GM06990 (cell line): Measurements from ENCODE around the gene TM4SF4.

Experiments used
- DNase-seq: peaks from one replicate; pipeline ENCODE4 v3.0.0-alpha.2; 2011; ENCODE audit not compliant: insufficient read length; ENCODE audit errors: extremely low read depth
- H3K27me3 ChIP-seq: replicated peaks from 2 replicates; pipeline ENCODE4 v1.6.0; 2011; ENCODE audit warnings: low read length; ENCODE audit not compliant: control insufficient read depth, insufficient read depth
- H3K36me3 ChIP-seq: 2 replicates; pipeline ENCODE4 v1.5.1; 2011; ENCODE audit warnings: low read length; ENCODE audit not compliant: control insufficient read depth, insufficient read depth
- H3K4me3 ChIP-seq: replicated peaks from 2 replicates; pipeline ENCODE4 v1.5.1; 2011; ENCODE audit warnings: low read depth, mild to moderate bottlenecking, control low read depth, low read length
- TF ChIP-seq, protein P1 (sequence below): IDR thresholded peaks from 2 replicates; pipeline ENCODE4 v1.5.1; 2011; ENCODE audit warnings: low read length, control low read depth, mild to moderate bottlenecking, inconsistent platforms; ENCODE audit not compliant: insufficient read depth, poor library complexity, severe bottlenecking

Gene TM4SF4

DNA sequence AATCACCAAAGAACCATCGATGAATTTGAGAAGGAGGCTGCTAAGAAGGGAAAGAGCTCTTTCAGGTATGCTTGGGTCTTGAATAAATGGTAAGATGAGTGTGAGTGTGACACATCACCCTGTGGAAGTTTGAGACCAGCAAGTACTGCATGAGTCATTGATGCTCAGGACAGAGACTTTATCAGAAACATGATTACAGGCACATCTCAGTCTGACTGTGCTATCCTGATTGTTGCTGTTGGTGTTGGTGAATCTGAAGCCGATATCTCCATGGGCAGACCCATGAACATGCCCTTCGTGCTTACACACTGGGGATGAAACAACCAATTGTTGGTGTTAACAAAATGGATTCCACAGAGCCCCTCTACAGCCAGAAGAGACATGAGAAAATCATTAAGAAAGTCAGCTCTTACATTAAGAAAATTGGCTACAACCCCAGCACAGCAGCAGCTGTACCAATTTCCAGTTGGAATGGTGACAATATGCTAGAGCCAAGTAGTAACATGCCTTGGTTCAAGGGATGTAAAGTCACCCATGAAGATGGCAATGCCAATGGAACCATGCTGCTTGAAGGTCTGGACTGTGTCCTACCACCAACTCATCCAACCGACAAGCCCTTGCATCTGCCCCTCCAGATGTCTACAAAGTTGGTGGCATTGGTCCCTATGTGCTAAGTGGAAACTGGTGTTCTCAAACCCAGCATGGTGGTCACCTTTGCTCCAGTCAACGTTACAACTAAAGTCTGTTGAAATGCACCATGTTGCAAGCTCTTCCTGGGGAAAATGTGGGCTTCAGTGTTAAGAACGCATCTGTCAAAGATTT, 20.5 kb downstream of the TM4SF4 start:
- DNase-seq, result no peak
- H3K27me3 ChIP-seq, result no peaks in the 10 kb centered on the region
- TF ChIP-seq, protein P1, sequence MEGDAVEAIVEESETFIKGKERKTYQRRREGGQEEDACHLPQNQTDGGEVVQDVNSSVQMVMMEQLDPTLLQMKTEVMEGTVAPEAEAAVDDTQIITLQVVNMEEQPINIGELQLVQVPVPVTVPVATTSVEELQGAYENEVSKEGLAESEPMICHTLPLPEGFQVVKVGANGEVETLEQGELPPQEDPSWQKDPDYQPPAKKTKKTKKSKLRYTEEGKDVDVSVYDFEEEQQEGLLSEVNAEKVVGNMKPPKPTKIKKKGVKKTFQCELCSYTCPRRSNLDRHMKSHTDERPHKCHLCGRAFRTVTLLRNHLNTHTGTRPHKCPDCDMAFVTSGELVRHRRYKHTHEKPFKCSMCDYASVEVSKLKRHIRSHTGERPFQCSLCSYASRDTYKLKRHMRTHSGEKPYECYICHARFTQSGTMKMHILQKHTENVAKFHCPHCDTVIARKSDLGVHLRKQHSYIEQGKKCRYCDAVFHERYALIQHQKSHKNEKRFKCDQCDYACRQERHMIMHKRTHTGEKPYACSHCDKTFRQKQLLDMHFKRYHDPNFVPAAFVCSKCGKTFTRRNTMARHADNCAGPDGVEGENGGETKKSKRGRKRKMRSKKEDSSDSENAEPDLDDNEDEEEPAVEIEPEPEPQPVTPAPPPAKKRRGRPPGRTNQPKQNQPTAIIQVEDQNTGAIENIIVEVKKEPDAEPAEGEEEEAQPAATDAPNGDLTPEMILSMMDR, result no peak
- H3K36me3 ChIP-seq, result no peaks in the 10 kb centered on the region
- H3K4me3 ChIP-seq, result no peak overlapping the region

DNA sequence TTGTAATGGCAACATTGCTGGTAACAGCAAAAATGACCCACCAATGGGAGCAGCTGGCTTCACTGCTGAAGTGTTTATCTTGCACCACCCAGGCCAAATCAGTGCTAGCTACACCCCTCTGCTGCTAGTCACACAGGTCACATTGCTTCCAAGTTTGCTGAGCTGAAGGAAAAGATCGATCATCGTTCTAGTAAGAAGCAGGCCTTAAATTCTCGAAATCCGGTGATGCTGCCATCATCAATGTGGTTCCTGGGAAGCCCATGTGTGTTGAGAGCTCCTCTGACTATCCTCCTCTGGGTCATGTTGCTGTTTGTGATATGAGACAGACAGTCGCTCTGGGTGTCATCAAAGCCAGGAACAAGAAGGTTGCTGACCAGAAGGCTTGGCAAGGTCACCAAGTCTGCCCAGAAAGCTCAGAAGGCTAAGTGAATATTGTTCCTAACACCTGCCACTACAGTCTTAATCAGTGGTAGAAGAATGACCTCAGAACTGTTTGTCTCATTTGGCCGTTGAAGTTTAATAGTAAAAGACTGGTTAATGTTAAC, 21.2 kb downstream of the TM4SF4 start:
- TF ChIP-seq, protein P1, result no peak
- Histone ChIP-seq H3K27me3 (no peaks in the 10 kb centered on the region), H3K36me3 (no peaks in the 10 kb centered on the region), H3K4me3 (no peak overlapping the region)
- DNase-seq, result no peak

DNA sequence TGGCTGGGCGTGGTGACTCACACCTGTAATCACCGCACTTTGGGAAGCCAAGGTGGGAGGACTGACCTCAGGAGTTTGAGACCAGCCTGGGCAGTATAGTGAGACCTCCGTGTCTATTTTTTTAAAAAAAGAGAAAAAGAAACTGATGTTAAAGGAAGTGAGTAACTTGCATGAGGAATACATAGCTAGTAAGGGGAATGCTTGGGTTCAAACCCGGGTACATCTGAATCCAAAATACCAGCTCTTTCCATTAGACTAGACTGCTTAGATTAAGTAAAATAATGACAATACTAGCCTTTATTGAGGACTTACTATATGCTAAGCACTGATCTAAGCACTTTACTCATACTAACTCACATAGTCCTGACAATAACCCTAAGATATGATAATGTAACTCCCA, 22.4 kb downstream of the TM4SF4 start:
- TF ChIP-seq, protein P1, result no peak
- H3K36me3 ChIP-seq, result no peaks in the 10 kb centered on the region
- no peaks in the 10 kb centered on the region for H3K27me3 ChIP-seq
- no peak for DNase-seq
- no peak overlapping the region for H3K4me3 ChIP-seq

DNA sequence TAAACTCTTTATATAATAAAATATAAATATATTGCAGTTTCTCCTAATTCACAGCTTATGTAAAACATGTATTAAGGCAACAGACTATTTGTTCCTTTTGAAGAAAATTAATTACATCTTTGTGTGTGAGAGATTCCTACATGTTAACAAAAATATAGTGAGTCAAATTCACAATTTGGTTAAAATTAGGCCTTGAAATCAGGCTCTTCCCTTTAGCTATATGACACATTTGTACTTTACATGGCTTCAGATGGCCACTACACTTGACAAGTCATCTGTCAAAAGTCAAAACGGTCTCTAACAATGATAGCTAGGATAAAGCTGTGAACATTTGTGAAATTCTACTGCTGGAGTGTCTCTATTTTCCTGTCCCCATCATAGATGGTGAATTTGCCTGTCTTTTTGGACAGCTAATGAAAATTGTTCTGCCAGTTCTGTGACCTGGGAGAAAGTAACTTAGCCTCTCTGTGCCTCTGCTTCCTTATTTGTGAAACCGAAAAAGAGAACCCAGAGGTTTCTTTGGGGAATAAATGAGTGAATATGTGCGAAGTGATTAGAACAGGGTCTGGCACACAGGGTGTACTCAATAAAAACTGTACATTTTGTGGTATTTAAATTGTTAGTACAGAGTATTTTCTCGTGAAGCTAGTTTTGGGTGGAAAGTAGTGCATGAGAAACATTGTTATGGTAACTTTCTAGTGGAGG, 23.6 kb downstream of the TM4SF4 start:
- no peaks in the 10 kb centered on the region for H3K27me3 ChIP-seq
- TF ChIP-seq, protein P1, result no peak
- no peak for DNase-seq
- no peak overlapping the region for H3K4me3 ChIP-seq
- H3K36me3 ChIP-seq, result no peaks in the 10 kb centered on the region

DNA sequence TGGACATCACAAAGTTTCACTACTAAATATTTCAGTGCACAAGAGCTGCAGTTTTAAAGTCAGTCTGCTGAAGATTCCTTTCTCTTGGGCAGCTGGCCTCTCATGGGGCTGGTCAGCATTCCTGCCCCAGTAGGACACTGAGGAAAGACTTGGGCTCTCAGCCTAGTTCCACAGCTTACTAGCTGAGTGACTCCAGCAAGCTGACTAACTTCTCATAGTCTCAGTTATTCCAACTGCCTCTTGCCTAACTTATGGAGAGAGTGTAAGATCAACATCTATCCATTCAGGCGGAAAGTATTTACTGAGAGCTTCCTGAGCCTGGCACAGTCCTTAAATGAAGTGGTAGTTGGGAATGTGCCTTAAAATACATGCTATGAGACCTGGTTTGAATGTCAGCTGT, 27.0 kb downstream of the TM4SF4 start:
- TF ChIP-seq, protein P1, result no peak
- Histone ChIP-seq H3K36me3 (no peaks in the 10 kb centered on the region), H3K27me3 (no peaks in the 10 kb centered on the region), H3K4me3 (no peak overlapping the region)
- no peak for DNase-seq
